GM19240 (cell line): ENCODE measurements around the gene C1orf141.
"Not testable (repeated sequence)": the region's sequence is repeated elsewhere in the genome, so short reads cannot be mapped to it uniquely, and the experiment has no call there.

Source experiments
- DNase-seq: peaks from one replicate; pipeline ENCODE4 v3.0.0; 2011; ENCODE audit warnings: low spot score; ENCODE audit not compliant: insufficient read length

C1orf141 gene

DNA sequence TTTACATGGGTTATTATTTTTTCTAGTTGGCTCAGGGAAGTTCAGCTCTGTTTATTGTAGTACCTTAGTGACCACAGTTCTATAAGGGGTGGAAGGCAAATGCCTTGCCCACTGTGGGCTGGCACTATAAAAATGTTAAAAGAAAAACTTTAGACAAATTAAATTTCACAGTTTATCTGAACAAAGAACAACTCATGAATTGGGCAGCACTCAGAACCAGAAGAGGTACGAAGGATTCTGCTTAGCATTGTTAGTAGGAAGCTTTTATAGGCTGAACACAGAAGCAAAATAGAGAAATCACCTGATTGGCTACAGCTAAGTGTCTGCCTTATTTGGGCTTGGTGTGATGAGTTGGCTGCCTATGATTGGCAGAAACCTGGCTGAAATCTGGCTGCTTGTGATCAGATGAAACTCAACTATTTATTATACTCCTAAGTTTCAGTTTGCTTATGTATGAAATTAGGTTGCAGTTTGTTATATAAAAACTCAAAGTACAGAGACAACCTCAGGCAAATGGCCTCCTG lies 45.0 kb downstream of the C1orf141 start:
- no peak for DNase-seq

- DNase-seq: no peak
These were observed 46.3 kb downstream of the C1orf141 start for GRCh38 chr1:67088440-67088839.

- DNase-seq: no peak
These were observed 49.4 kb downstream of the C1orf141 start for GRCh38 chr1:67085326-67085725.

- no peak for DNase-seq
These were observed 49.9 kb downstream of the C1orf141 start for GRCh38 chr1:67084765-67085318.

- DNase-seq: no peak
These were observed 56.5 kb downstream of the C1orf141 start for GRCh38 chr1:67078291-67078690.

DNA sequence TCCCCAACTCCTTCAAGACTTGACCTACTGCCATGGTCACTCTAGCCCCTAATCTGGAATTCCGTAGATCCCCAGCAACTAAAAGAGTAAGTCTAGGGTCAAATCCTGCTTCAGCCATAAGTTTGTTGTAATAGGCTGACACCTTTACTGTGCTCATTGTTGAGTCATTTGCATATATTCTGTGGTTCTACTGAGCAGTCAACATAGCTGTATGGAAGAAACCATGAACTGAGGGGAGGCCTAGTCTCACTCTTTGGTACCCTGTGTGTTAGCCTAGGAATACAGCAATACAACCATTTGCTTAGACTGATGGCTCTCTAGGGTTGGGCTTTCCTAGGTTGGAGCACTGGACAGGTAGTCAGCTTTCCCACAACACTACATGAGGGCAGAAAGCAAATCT lies 57.2 kb downstream of the C1orf141 start:
- DNase-seq: no peak

DNA sequence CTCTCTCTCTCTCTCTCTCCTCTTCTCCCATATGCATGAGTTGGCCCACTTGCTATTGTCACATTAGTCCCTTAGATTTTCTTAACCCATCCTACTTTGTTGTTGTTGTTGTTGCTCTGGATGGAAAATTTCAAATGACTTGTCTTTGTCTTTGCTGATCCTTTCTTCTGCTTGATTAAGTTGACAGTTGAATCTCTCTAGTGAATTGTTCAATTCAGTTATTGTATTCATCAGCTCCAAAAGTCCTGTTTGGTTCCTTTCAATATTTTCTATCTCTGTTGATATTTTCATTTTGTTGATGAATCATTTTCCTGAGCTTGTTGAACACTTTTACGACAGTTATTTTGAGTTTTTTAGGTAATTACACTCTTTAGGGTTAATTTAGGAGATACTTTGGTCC lies 62.0 kb downstream of the C1orf141 start:
- no peak for DNase-seq

GRCh38 chr1:67067655-67068054 lies 67.1 kb downstream of the C1orf141 start:
- DNase-seq: not testable (repeated sequence)

DNA sequence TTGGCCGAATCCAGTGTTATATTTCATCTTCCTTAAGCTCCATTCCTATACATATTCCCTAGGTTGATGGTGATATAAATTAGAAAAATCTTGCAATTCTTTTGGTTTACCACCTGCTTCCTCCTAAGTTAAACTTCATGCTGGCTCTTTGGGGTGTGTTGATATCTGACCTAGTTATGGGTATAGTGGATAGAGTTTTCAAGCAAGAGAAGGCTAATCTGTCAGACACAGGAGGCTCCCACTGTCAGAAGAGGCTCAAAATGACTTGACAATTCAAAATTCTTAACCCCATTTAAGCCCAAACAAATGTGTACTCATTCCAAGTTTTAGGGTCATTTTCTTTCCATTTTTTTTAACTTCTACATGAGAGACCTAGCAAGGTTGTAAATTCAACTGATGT lies 72.4 kb downstream of the C1orf141 start:
- DNase-seq: no peak

DNA sequence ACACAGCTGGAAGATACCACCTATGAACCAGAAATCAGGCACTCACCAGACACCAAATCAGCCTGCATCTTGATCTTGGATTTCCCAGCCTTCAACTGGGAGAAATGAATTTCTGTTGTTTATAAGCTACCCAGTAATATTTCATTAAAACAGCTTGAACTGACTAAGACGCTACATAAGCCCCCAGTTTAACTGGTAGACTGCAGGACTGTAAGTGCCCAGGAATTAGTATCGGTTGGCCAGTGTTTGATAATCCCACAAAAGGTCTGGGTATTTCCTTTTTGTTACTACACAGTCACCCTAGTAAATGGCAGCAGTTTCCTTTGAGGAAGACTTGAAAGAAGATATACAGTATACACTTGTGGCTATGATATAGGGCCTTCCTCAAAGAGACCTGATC lies 73.5 kb downstream of the C1orf141 start:
- no peak for DNase-seq

DNA sequence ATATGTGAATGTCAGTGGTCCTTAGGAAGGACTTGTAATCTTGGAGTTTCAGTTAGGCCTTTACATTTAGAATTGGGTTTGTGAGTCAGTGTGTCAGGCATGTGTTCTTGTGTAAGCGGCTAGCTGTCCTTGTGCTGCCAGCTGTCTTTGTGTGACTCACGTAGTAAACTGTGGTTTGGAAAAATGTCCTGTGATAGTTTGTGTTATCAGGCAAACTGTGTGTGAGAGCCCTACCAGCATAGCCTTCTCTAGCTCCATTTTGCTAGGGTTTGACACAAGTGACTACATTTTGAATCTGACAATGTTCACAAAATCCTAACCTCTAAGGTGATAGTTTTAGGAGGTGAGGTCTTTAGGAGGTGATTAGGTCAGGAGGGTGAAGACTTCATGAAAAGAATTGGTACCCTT lies 74.0 kb downstream of the C1orf141 start:
- DNase-seq: no peak

DNA sequence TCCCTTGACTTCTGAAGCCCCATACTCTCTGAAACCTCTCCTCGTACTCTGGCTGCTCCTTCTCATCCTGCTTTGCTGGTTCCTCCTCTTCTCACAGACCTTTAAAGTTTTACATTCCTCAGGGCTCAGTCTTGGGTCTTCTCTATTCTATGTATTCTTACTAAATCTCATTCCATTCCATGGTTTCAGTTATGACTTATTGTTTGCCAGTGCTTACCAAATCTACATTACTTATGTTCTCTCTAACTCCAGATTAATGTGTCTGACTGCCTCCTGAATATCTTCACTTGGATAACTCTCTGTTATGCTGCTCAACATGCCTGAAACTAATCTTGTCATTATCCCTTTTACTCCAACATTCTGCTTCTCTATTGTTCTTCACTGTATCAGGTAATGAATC lies 75.4 kb downstream of the C1orf141 start:
- no peak for DNase-seq

DNA sequence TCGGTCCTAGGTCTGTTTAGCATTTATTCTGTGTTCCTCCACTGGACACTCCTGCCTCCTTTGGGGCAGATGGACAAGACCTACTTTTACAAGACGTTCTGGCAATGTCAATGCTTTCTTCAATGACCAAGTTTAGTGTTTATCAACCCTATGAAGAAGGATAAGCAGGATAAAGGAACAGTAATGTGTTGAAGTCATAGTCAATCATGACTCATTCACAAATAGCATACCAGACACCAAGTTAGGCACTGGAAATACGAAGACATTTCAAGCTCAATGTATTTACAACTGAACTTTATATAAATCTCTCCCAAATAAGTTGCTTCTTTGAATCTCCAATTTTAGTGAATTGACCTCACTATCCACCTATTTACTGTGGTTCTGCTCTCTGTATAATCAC lies 76.0 kb downstream of the C1orf141 start:
- no peak for DNase-seq

- no peak for DNase-seq
These were observed 76.5 kb downstream of the C1orf141 start for GRCh38 chr1:67058242-67058641.

GRCh38 chr1:67053785-67054772 lies 80.7 kb downstream of the C1orf141 start, which contains the start of gene SLC35D1:
SLC35D1 (minus strand) TSS chr1:67054148; CDS start chr1:67054013, 135 bp downstream.
- peak; percentile 59 for DNase-seq

DNA sequence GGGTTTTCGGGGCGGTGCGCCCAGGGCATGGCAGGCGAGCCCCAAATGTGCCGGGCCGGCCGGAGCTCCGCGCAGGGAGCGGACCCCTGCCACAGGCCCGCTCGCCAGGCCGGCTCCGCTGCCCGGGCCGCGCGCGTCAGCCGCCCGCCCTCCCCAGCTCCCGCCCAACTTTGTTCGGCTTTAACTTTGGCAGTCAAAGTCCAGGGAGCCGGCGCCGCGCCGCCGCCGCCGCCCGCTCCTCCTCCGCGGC lies 81.3 kb downstream of the C1orf141 start:
- peak; percentile 18 for DNase-seq

DNA sequence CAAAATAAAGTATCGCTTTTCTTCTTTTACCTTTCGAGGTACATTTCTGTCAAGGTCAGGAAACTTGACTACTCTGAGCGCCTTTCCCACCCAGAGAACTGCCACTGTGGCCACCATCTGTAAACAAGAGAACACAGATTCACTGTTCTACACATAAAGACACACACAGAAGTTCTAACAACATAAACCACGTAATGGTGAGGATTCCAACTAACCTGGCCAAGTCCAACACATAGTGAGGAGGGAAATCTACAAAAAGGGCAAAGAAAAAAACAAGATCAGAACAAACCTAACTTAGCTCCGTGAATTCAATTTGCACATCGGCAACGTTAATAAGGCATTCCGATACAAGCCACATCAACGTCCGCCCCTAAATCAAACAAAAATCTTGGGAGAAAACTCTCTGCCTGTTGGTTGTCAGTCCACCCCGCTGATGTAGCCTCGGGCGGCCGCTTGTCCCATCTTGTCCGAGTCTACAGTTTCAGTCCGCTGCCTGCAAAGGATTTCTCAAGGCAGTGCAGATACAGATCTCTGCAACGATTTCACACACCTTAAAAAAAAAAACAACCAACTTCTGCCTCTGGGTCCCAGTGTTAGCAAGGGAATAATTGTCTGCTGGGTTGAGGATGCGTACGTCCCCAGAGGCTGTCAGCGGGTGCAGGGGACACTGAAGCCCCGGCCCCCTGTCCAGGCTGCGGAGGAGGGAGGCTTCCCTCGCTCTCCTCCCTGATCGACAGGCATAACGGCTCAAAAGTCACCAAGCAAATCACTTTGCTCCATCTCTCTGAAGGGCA lies 81.8 kb downstream of the C1orf141 start:
- DNase-seq: no peak

GRCh38 chr1:67051196-67051595 lies 83.6 kb downstream of the C1orf141 start:
- no peak for DNase-seq

- no peak for DNase-seq
These were observed 90.0 kb downstream of the C1orf141 start for GRCh38 chr1:67044631-67045270.

- no peak for DNase-seq
These were observed 91.4 kb downstream of the C1orf141 start for GRCh38 chr1:67043366-67043765.
